Measurements from ENCODE around the gene KCNQ1.

KCNQ1 gene

GRCh38 chr11:2420502-2421225 is 24.1 kb upstream of the KCNQ1 start:
- Histone ChIP-seq H2BK12ac (ENCODE audit: low read length in 2 of 2) (no peak overlapping the region), H3K4me2 (ENCODE audit: low read length, poor library complexity, severe bottlenecking) (no peak overlapping the region), H3K18ac (ENCODE audit: low read depth in 1 of 2, low read length in 2 of 2) (peak overlapping the region in 1 of 2 experiments; percentile 8), H4K8ac (ENCODE audit: low read length) (peak overlapping the region; percentile 64), H2AFZ (ENCODE audit: low read depth, low read length) (peak overlapping the region; percentile 15), H3K4me3 (ENCODE audit: insufficient read depth in 1 of 2, low read depth in 1 of 2, low read length in 2 of 2) (peak overlapping the region; percentile 15 to 41), H3K27ac (ENCODE audit: low read length, poor library complexity, severe bottlenecking) (no peak overlapping the region), H2BK120ac (ENCODE audit: low read depth, low read length) (no peak overlapping the region), H3K9ac (ENCODE audit: low read length) (peak overlapping the region; percentile 59), H3K27me3 (ENCODE audit: control insufficient read depth in 1 of 2, insufficient read depth in 1 of 2, low read length in 2 of 2) (peaks cover 8 to 38% of the 10 kb centered on the region in 2 experiments), H2BK5ac (ENCODE audit: low read depth, low read length, poor library complexity, severe bottlenecking) (no peak overlapping the region), H3K36me3 (ENCODE audit: control insufficient read depth in 1 of 2, insufficient read depth in 2 of 2, low read depth in 1 of 2, low read length in 2 of 2) (no peaks in the 10 kb centered on the region), H2BK15ac (ENCODE audit: low read depth, poor library complexity, severe bottlenecking) (no peak overlapping the region), H3K14ac (ENCODE audit: low read length in 2 of 2) (no peak overlapping the region), H2AK5ac (ENCODE audit: low read length, severe bottlenecking) (no peak overlapping the region), H3K79me1 (replicated peaks; ENCODE audit: low read length, poor library complexity, severe bottlenecking) (no peaks in the 10 kb centered on the region), H4K91ac (ENCODE audit: low read length) (peak overlapping the region; percentile 34), H3K9me3 (ENCODE audit: control insufficient read depth, low read length) (no peaks in the 10 kb centered on the region), H3K4ac (ENCODE audit: low read depth in 1 of 2, low read length in 2 of 2) (no peak overlapping the region), H3K23ac (ENCODE audit: low read length in 2 of 2) (no peak overlapping the region), H3K4me1 (ENCODE audit: control insufficient read depth, insufficient read depth, low read depth, low read length) (peaks cover 9% of the 10 kb centered on the region)
- WGBS, result 39% methylated on average over 41 of the region's 44 CpGs
- peak; percentile 65 for DNase-seq

DNA sequence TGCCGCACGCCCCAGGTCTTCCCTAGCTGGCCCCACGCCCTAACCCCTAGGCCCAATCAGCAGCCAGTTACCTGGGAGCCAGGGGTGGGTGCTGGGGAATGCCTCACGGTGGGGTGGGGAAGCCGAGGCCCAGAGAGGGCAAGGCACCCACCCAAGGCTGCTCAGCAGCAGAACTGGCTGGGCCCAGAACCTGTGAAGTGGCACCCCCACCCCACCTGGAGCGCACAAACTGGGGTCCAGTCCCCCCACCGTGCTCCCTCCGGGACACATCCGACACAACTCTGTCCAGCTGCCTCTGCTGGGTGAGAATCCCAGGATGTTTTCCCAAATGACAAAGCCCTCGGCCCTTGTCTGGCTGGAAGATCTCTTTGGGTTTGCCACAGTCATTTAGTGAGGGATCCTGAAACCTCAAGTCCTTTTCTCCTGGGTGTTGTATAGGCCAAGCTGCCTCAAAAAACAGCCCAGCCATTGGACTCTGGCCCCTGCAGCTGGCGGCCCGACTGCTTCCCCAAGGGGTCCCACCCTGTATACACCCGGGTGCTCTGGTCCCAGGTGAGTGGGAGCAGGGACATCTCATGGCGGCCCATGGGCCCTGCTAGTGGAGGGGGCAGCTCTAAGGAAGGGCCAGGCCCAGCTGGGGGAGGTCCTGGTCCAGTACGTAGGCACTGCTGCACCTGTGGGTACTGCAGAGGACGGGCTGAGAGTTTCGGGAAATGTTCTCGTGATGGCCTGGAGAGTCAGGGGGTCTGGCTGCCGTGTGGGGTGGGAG is 23.4 kb upstream of the KCNQ1 start:
- Histone ChIP-seq H3K4ac (ENCODE audit: low read depth in 1 of 2, low read length in 2 of 2) (no peak overlapping the region), H2AK5ac (ENCODE audit: low read length, severe bottlenecking) (no peak overlapping the region), H3K27ac (ENCODE audit: low read length, poor library complexity, severe bottlenecking) (no peak overlapping the region), H2BK120ac (ENCODE audit: low read depth, low read length) (no peak overlapping the region), H2AFZ (ENCODE audit: low read depth, low read length) (no peak overlapping the region), H3K9ac (ENCODE audit: low read length) (no peak overlapping the region), H2BK12ac (ENCODE audit: low read length in 2 of 2) (no peak overlapping the region), H3K4me1 (ENCODE audit: control insufficient read depth, insufficient read depth, low read depth, low read length) (peaks cover 9% of the 10 kb centered on the region), H3K14ac (ENCODE audit: low read length in 2 of 2) (no peak overlapping the region), H3K9me3 (ENCODE audit: control insufficient read depth, low read length) (no peaks in the 10 kb centered on the region), H2BK5ac (ENCODE audit: low read depth, low read length, poor library complexity, severe bottlenecking) (no peak overlapping the region), H3K4me2 (ENCODE audit: low read length, poor library complexity, severe bottlenecking) (no peak overlapping the region), H3K36me3 (ENCODE audit: control insufficient read depth in 1 of 2, insufficient read depth in 2 of 2, low read depth in 1 of 2, low read length in 2 of 2) (no peaks in the 10 kb centered on the region), H4K91ac (ENCODE audit: low read length) (peak overlapping the region; percentile 34), H3K18ac (ENCODE audit: low read depth in 1 of 2, low read length in 2 of 2) (no peak overlapping the region), H4K8ac (ENCODE audit: low read length) (peak overlapping the region; percentile 45), H3K27me3 (ENCODE audit: control insufficient read depth in 1 of 2, insufficient read depth in 1 of 2, low read length in 2 of 2) (peaks cover 8 to 37% of the 10 kb centered on the region in 2 experiments), H3K23ac (ENCODE audit: low read length in 2 of 2) (no peak overlapping the region), H3K4me3 (ENCODE audit: insufficient read depth in 1 of 2, low read depth in 1 of 2, low read length in 2 of 2) (no peak overlapping the region), H3K79me1 (replicated peaks; ENCODE audit: low read length, poor library complexity, severe bottlenecking) (no peaks in the 10 kb centered on the region), H2BK15ac (ENCODE audit: low read depth, poor library complexity, severe bottlenecking) (no peak overlapping the region)
- DNase-seq, result no peak
- 85% methylated on average over 16 of the region's 19 CpGs for WGBS

GRCh38 chr11:2421996-2422395 is 22.8 kb upstream of the KCNQ1 start:
- Histone ChIP-seq H2BK15ac (ENCODE audit: low read depth, poor library complexity, severe bottlenecking) (no peak overlapping the region), H3K4me2 (ENCODE audit: low read length, poor library complexity, severe bottlenecking) (no peak overlapping the region), H2BK5ac (ENCODE audit: low read depth, low read length, poor library complexity, severe bottlenecking) (no peak overlapping the region), H2AK5ac (ENCODE audit: low read length, severe bottlenecking) (no peak overlapping the region), H3K9me3 (ENCODE audit: control insufficient read depth, low read length) (no peaks in the 10 kb centered on the region), H2BK12ac (ENCODE audit: low read length in 2 of 2) (no peak overlapping the region), H2BK120ac (ENCODE audit: low read depth, low read length) (no peak overlapping the region), H3K36me3 (ENCODE audit: control insufficient read depth in 1 of 2, insufficient read depth in 2 of 2, low read depth in 1 of 2, low read length in 2 of 2) (no peaks in the 10 kb centered on the region), H3K23ac (ENCODE audit: low read length in 2 of 2) (no peak overlapping the region), H3K27me3 (ENCODE audit: control insufficient read depth in 1 of 2, insufficient read depth in 1 of 2, low read length in 2 of 2) (peaks cover 8 to 42% of the 10 kb centered on the region in 2 experiments), H3K9ac (ENCODE audit: low read length) (no peak overlapping the region), H3K27ac (ENCODE audit: low read length, poor library complexity, severe bottlenecking) (no peak overlapping the region), H2AFZ (ENCODE audit: low read depth, low read length) (no peak overlapping the region), H4K8ac (ENCODE audit: low read length) (no peak overlapping the region), H3K4me3 (ENCODE audit: insufficient read depth in 1 of 2, low read depth in 1 of 2, low read length in 2 of 2) (no peak overlapping the region), H3K14ac (ENCODE audit: low read length in 2 of 2) (no peak overlapping the region), H3K4ac (ENCODE audit: low read depth in 1 of 2, low read length in 2 of 2) (no peak overlapping the region), H3K18ac (ENCODE audit: low read depth in 1 of 2, low read length in 2 of 2) (no peak overlapping the region), H3K4me1 (ENCODE audit: control insufficient read depth, insufficient read depth, low read depth, low read length) (peaks cover 9% of the 10 kb centered on the region), H3K79me1 (replicated peaks; ENCODE audit: low read length, poor library complexity, severe bottlenecking) (no peaks in the 10 kb centered on the region), H4K91ac (ENCODE audit: low read length) (no peak overlapping the region)
- no peak for DNase-seq
- WGBS, result 89% methylated on average over 17 of the region's 17 CpGs

- Histone ChIP-seq H2AK5ac (ENCODE audit: low read length, severe bottlenecking) (no peak overlapping the region), H2AFZ (ENCODE audit: low read depth, low read length) (no peak overlapping the region), H3K23ac (ENCODE audit: low read length in 2 of 2) (no peak overlapping the region), H2BK12ac (ENCODE audit: low read length in 2 of 2) (no peak overlapping the region), H3K9ac (ENCODE audit: low read length) (no peak overlapping the region), H2BK15ac (ENCODE audit: low read depth, poor library complexity, severe bottlenecking) (no peak overlapping the region), H3K9me3 (ENCODE audit: control insufficient read depth, low read length) (no peaks in the 10 kb centered on the region), H4K91ac (ENCODE audit: low read length) (no peak overlapping the region), H3K36me3 (ENCODE audit: control insufficient read depth in 1 of 2, insufficient read depth in 2 of 2, low read depth in 1 of 2, low read length in 2 of 2) (no peaks in the 10 kb centered on the region), H3K14ac (ENCODE audit: low read length in 2 of 2) (no peak overlapping the region), H3K4me3 (ENCODE audit: insufficient read depth in 1 of 2, low read depth in 1 of 2, low read length in 2 of 2) (no peak overlapping the region), H3K4me2 (ENCODE audit: low read length, poor library complexity, severe bottlenecking) (no peak overlapping the region), H3K27ac (ENCODE audit: low read length, poor library complexity, severe bottlenecking) (no peak overlapping the region), H2BK120ac (ENCODE audit: low read depth, low read length) (no peak overlapping the region), H3K79me1 (replicated peaks; ENCODE audit: low read length, poor library complexity, severe bottlenecking) (no peaks in the 10 kb centered on the region), H3K18ac (ENCODE audit: low read depth in 1 of 2, low read length in 2 of 2) (no peak overlapping the region), H4K8ac (ENCODE audit: low read length) (no peak overlapping the region), H2BK5ac (ENCODE audit: low read depth, low read length, poor library complexity, severe bottlenecking) (no peak overlapping the region), H3K27me3 (ENCODE audit: control insufficient read depth in 1 of 2, insufficient read depth in 1 of 2, low read length in 2 of 2) (peaks cover 8 to 46% of the 10 kb centered on the region in 2 experiments), H3K4me1 (ENCODE audit: control insufficient read depth, insufficient read depth, low read depth, low read length) (peaks cover 9% of the 10 kb centered on the region), H3K4ac (ENCODE audit: low read depth in 1 of 2, low read length in 2 of 2) (no peak overlapping the region)
- no peak for DNase-seq
- 90% methylated on average over 14 of the region's 14 CpGs for WGBS
Observed at GRCh38 chr11:2422461-2423156, 22.2 kb upstream of the KCNQ1 start.

All from mesenchymal stem cell (in vitro differentiated cells and primary cell).